K562 (cell line): ENCODE data around the gene VGF. TPM values are rescaled to one million over a fixed set of nuclear protein-coding genes. Genes with fewer than 3 reads are reported as not detected.
A peak's percentile ranks its signal among the peaks of the same experiment; 100 is the strongest.

Experiments
- ATAC-seq: fragments of 200-7000 bp; cut with Tn5 transposase; 3 replicates; pipeline ENCODE4 v1.9.1; 2020; ENCODE audit warnings: moderate library complexity
- BruUV-seq: library from RNA; stranded (reverse); fragments of 400-500 nt; replicated peaks from 2 replicates; lab custom pipeline; 2021; lab: Mats Ljungman, UMichigan
- CTCF ChIA-PET: fragments of 300-600 bp; formaldehyde crosslinking; extraction: SDS; loops from one replicate; lab custom pipeline; 2021; ENCODE audit warnings: low intra/inter-chr PET ratio; lab: Yijun Ruan, JAX
- POLR2A ChIA-PET: fragments of 300-600, 350-650 bp; sonication (Branson Sonifier 250); formaldehyde crosslinking; extraction: SDS; loops from one replicate; lab custom pipeline; 2021; ENCODE audit warnings: antibody characterized with exemption, inconsistent platforms; lab: Yijun Ruan, JAX
- DNase-seq, 4 experiments: peaks; one replicate each; pipeline versions ENCODE4 v3.0.0 to v3.0.0-alpha.2; 2011 to 2018; ENCODE audit warnings: low spot score in 3 of 4, mixed read lengths in 3 of 4; ENCODE audit errors: extremely low read depth in 1 of 4
- FAIRE-seq: peaks from 2 replicates; lab custom pipeline; 2011; peaks lifted over from hg19 to GRCh38; lab: Jason Lieb, UNC
- H2AFZ ChIP-seq: 2 replicates; pipeline ENCODE4 v1.6.0; 2011; ENCODE audit warnings: low read depth, low read length, control low read depth, inconsistent platforms
- H3K27ac ChIP-seq: fragments of 200-600 bp; 3 replicates; pipeline ENCODE4 v1.8.0; 2011; ENCODE audit warnings: low read depth, mild to moderate bottlenecking, control low read depth, inconsistent platforms, low read length, moderate library complexity, mixed read lengths; ENCODE audit errors: extremely low read depth
- H3K27me3 ChIP-seq, 2 experiments: fragments of 300-600 bp in 1 of 2; 2 replicates in 1 of 2; 3 replicates in 1 of 2; pipeline versions ENCODE4 v1.6.0 to v1.8.0; 2011; ENCODE audit warnings: inconsistent platforms in 2 of 2, low read length in 2 of 2, mild to moderate bottlenecking in 1 of 2, mixed read lengths in 1 of 2, moderate library complexity in 1 of 2; ENCODE audit not compliant: control insufficient read depth in 2 of 2, insufficient read depth in 2 of 2
- H3K36me3 ChIP-seq: fragments of 300-600 bp; 3 replicates; pipeline ENCODE4 v1.8.0; 2011; ENCODE audit warnings: mild to moderate bottlenecking, low read length, inconsistent platforms; ENCODE audit not compliant: control insufficient read depth, insufficient read depth
- H3K4me1 ChIP-seq, 2 experiments: fragments of 200-600 bp in 1 of 2; replicated peaks in 1 of 2; 2 replicates in 1 of 2; 3 replicates in 1 of 2; pipeline versions ENCODE4 v1.5.1 to v1.8.0; 2011; ENCODE audit warnings: inconsistent platforms in 2 of 2, low read length in 2 of 2, mild to moderate bottlenecking in 1 of 2, mixed read lengths in 1 of 2, moderate library complexity in 1 of 2; ENCODE audit not compliant: control insufficient read depth in 2 of 2, insufficient read depth in 2 of 2
- H3K4me2 ChIP-seq: 2 replicates; pipeline ENCODE4 v1.6.1; 2011; ENCODE audit warnings: low read length, control low read depth, inconsistent platforms, mixed read lengths; ENCODE audit not compliant: insufficient read depth
- H3K4me3 ChIP-seq: fragments of 200-600 bp; sonication (generic), shearing (Covaris generic); 2 replicates; pipeline ENCODE4 v1.5.1; 2016; ENCODE audit warnings: control low read depth, inconsistent platforms
- H3K79me2 ChIP-seq: fragments of 200-600 bp; 3 replicates; pipeline ENCODE4 v1.8.0; 2011; ENCODE audit warnings: low read length, inconsistent platforms; ENCODE audit not compliant: control insufficient read depth, insufficient read depth
- H3K9ac ChIP-seq, 2 experiments: 2 replicates each; pipeline versions ENCODE4 v1.6.0 to v1.6.1; 2011; ENCODE audit warnings: low read depth in 2 of 2, low read length in 2 of 2, control low read depth in 1 of 2, inconsistent platforms in 1 of 2, mild to moderate bottlenecking in 1 of 2, mixed read lengths in 1 of 2; ENCODE audit not compliant: insufficient read depth in 1 of 2
- H3K9me1 ChIP-seq: one replicate; pipeline ENCODE4 v1.6.0; 2011; ENCODE audit warnings: inconsistent platforms, mild to moderate bottlenecking, low read length, moderate library complexity; ENCODE audit not compliant: control insufficient read depth, insufficient read depth
- H3K9me3 ChIP-seq: replicated peaks from 2 replicates; pipeline ENCODE4 v1.5.1; 2011; ENCODE audit warnings: low read depth, low read length, inconsistent platforms; ENCODE audit not compliant: control insufficient read depth, insufficient read depth
- H4K20me1 ChIP-seq: replicated peaks from 2 replicates; pipeline ENCODE4 v1.6.1; 2011; ENCODE audit warnings: low read length, inconsistent platforms, mixed read lengths; ENCODE audit not compliant: control insufficient read depth, insufficient read depth
- BMI1 ChIP-seq: fragments of 150-350 bp; IDR thresholded peaks from 2 replicates; pipeline ENCODE4 v1.6.1; 2014; ENCODE audit warnings: low read length
- GABPB1 ChIP-seq: sonication (generic); formaldehyde crosslinking; IDR thresholded peaks from 2 replicates; pipeline ENCODE4 v1.8.0; 2022; ENCODE audit warnings: mild to moderate bottlenecking, missing genetic modification reagents
- POLR2AphosphoS5 ChIP-seq: IDR thresholded peaks from 2 replicates; pipeline ENCODE4 v1.6.1; 2011; ENCODE audit warnings: mild to moderate bottlenecking, low read depth, low read length, moderate library complexity; ENCODE audit not compliant: control insufficient read depth, insufficient read depth
- SRSF1 ChIP-seq: fragments of 200-400 bp; formaldehyde crosslinking; IDR thresholded peaks from 2 replicates; pipeline ENCODE4 v1.6.1; 2017; ENCODE audit warnings: mild to moderate bottlenecking, low read depth, low read length, moderate library complexity
- TBP ChIP-seq: optimal IDR thresholded peaks from 2 replicates; pipeline ENCODE3; 2011; ENCODE audit warnings: low read depth, low read length, improper control_type of control experiment
- TRIM28 ChIP-seq: fragments of 450-650 bp; IDR thresholded peaks from 2 replicates; pipeline ENCODE4 v1.6.1; 2017
- ZC3H11A ChIP-seq: IDR thresholded peaks from 2 replicates; pipeline ENCODE4 v1.6.1; 2012; ENCODE audit warnings: low read depth, low read length, improper control_type of control experiment
- ZNF133 ChIP-seq: fragments of 250-450 bp; sonication (Bioruptor Pico); IDR thresholded peaks from 2 replicates; pipeline ENCODE4 v1.4.0; 2020; ENCODE audit warnings: mild to moderate bottlenecking
- WGBS: fragments of 100-300 bp; shearing (Covaris generic); methylation state at CpG from one replicate; pipeline ENCODE4 v1.1.6; 2016; ENCODE audit warnings: low coverage, mixed read lengths; ENCODE audit not compliant: insufficient coverage; ENCODE audit errors: missing lambda C conversion rate; 5-methylcytosine and 5-hydroxymethylcytosine counted together
- in situ Hi-C: fragments of 300-500 bp; cut with MboI; formaldehyde crosslinking; loops from 4 replicates; pipeline ENCODE4 v1.15.0; 2018; ENCODE audit warnings: inconsistent platforms, mixed read lengths
- intact Hi-C: fragments of 100-400 bp; cut with micrococcal nuclease; formaldehyde crosslinking; loops from 2 replicates; pipeline ENCODE4 v1.14.2; 2022
- polyA plus RNA-seq, 8 experiments: library from polyadenylated mRNA; depleted of rRNA in 4 of 8; stranded (reverse) in 5 of 8; unstranded in 3 of 8; fragments of >200 nt; fragmentation: Nextera tagmentation in 2 of 8; fragmentation: Illumina TruSeq in 1 of 8; extraction: Ambion mirVana in 2 of 8; extraction: Trizol in 1 of 8; gene quantifications; 2 replicates each; pipeline versions ENCODE4 v1.2.1 to v1.2.3, GENCODE V29; 2011 to 2014; ENCODE audit warnings: inconsistent platforms in 1 of 8, missing spikeins in 1 of 8
- total RNA-seq, 7 experiments: library from RNA; depleted of rRNA in 6 of 7; stranded (reverse); fragments of >200 nt in 6 of 7; fragmentation: Illumina TruSeq in 2 of 7; extraction: Trizol in 2 of 7; gene quantifications; 2 replicates each; pipeline versions ENCODE4 v1.2.1 to v1.2.3, GENCODE V29; 2011 to 2021; ENCODE audit warnings: low replicate concordance in 1 of 7
- TF ChIP-seq, protein P1 (sequence below): fragments of 450-650 bp; IDR thresholded peaks from 2 replicates; pipeline ENCODE4 v1.7.1; 2018; ENCODE audit warnings: mild to moderate bottlenecking, low read depth; ENCODE audit not compliant: partially characterized antibody

VGF gene
- total and polyA plus RNA-seq, 9 of the 15 experiments (the other 6 are each of a cell fraction or from before 2014, with no cell fraction given), result 0.03 to 5.7 (median 0.34) TPM

DNA sequence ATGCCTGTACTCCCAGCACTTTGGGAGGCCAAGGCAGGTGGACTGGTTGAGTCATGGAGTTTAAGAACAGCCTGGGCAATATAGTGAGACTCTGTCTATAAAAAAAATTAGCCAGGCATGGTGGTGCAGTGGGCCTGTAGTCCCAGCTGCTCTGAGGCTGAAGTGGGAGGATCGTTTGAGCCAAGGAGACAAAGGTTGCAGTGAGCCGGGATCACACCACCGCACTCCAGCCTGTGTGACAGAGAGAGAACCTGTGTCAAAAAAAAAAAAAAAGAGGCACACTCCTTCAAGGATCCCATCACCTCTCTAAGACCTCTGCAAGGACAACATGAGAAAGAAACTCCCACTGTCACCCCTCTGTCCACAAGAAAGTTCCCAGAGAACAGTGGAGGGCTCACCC is 10.3 kb upstream of the VGF start:
- no peak for ATAC-seq
- Histone ChIP-seq H3K4me3 (no peak overlapping the region), H3K9me1 (no peaks in the 10 kb centered on the region), H3K9me3 (no peaks in the 10 kb centered on the region), H3K27me3 (peaks cover 43 to 50% of the 10 kb centered on the region in 2 experiments; a peak in 4 of 5 replicates), H2AFZ (no peak overlapping the region), H3K27ac (no peak overlapping the region), H3K36me3 (no peaks in the 10 kb centered on the region), H3K4me1 (peaks cover 5 to 40% of the 10 kb centered on the region in 2 experiments; a peak in 4 of 5 replicates), H3K79me2 (no peaks in the 10 kb centered on the region), H4K20me1 (no peaks in the 10 kb centered on the region; the same call in 1 of the 2 replicates), H3K9ac (no peak overlapping the region; a peak in 1 of 4 replicates), H3K4me2 (no peak overlapping the region)
- TF ChIP-seq POLR2AphosphoS5, result no peak
- TF ChIP-seq ZC3H11A, result no peak
- TF ChIP-seq SRSF1, result no peak
- no peak for FAIRE-seq
- ChIA-PET CTCF (no interaction called here), POLR2A (interaction anchor here (1.8 kb wide), 1 partner anchor 9 kb away, joined by 7 read pairs; no protein-coding TSS in a partner anchor)
- no peak for DNase-seq
- no TSS peak for BruUV-seq
- intact Hi-C loops (no loop called here), in situ Hi-C loops (no loop called here)
- 10% methylated on average over 3 of the region's 3 CpGs for WGBS

DNA sequence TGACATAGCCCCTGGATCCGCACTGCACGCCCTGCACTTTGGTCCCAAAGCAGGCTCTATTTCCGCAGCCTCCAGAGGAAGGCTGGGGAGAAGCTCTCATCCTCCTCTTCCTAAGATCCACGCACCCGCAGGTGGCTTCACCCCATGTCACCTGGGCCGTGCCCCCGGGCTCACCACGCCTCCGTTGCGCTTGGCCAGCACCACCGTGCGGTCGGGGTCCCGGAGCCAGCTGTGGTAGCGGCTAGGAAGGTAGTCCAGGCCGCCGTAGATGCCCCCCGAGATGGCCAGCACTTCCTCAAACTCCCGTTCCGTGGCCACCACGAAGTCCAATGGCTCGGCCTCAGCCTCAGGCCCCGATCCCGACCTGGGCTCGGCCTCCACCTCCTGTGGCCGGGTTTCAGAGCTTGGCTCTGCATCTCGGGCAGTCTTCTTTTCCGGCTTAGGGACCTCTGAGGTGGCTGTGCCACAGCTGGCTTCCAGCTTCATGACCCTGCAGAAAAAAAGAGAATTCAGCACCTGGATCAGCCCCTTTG is 9.0 kb upstream of the VGF start:
- in situ Hi-C loops (no loop called here), intact Hi-C loops (no loop called here)
- Histone ChIP-seq H3K27ac (no peak overlapping the region), H3K9me1 (peaks cover 1% of the 10 kb centered on the region), H3K79me2 (no peaks in the 10 kb centered on the region), H3K4me2 (peak overlapping the region; percentile 57; the same call in 1 of the 2 replicates), H3K36me3 (no peaks in the 10 kb centered on the region), H3K9me3 (no peaks in the 10 kb centered on the region), H4K20me1 (peaks cover 12% of the 10 kb centered on the region), H3K4me3 (no peak overlapping the region), H2AFZ (peak overlapping the region; percentile 92), H3K27me3 (peaks cover 39 to 49% of the 10 kb centered on the region in 2 experiments; a peak in 4 of 5 replicates), H3K4me1 (peaks cover 11 to 40% of the 10 kb centered on the region in 2 experiments), H3K9ac (peak overlapping the region in 1 of 2 experiments; percentile 84; a peak in 1 of 4 replicates)
- ChIA-PET CTCF (no interaction called here), POLR2A (interaction anchor here (0.6 to 1.0 kb wide), 9 partner anchors 8 to 730 kb away, joined by 3 to 5 read pairs (median 4); partner anchors contain the start of gene VGF)
- 55% methylated on average over 27 of the region's 28 CpGs for WGBS
- FAIRE-seq (no peak), ATAC-seq (peak; percentile 32), DNase-seq (peak in 1 of 4 experiments; percentile 42)
- BruUV-seq, result TSS peak; percentile 100
- TF ChIP-seq, protein P1, sequence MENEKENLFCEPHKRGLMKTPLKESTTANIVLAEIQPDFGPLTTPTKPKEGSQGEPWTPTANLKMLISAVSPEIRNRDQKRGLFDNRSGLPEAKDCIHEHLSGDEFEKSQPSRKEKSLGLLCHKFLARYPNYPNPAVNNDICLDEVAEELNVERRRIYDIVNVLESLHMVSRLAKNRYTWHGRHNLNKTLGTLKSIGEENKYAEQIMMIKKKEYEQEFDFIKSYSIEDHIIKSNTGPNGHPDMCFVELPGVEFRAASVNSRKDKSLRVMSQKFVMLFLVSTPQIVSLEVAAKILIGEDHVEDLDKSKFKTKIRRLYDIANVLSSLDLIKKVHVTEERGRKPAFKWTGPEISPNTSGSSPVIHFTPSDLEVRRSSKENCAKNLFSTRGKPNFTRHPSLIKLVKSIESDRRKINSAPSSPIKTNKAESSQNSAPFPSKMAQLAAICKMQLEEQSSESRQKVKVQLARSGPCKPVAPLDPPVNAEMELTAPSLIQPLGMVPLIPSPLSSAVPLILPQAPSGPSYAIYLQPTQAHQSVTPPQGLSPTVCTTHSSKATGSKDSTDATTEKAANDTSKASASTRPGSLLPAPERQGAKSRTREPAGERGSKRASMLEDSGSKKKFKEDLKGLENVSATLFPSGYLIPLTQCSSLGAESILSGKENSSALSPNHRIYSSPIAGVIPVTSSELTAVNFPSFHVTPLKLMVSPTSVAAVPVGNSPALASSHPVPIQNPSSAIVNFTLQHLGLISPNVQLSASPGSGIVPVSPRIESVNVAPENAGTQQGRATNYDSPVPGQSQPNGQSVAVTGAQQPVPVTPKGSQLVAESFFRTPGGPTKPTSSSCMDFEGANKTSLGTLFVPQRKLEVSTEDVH, result no peak
- peak; percentile 62 for TF ChIP-seq TBP
- no peak for TF ChIP-seq ZNF133 (CRISPR knock-in tag)
- TF ChIP-seq GABPB1, result no peak
- TF ChIP-seq BMI1, result no peak
- no peak for TF ChIP-seq TRIM28
